GM23338 (cell line): Measurements from ENCODE around the gene CAMTA1.

Source experiments
- CREB1 ChIP-seq: fragments of 250-450 bp; sonication (Bioruptor Pico); IDR thresholded peaks from 2 replicates; pipeline ENCODE4 v1.5.0; 2020; ENCODE audit warnings: low read depth, mild to moderate bottlenecking, moderate library complexity
- EZH2 ChIP-seq: fragments of 200-600 bp; sonication (generic); IDR thresholded peaks from one replicate; pipeline ENCODE4 v1.8.0; 2017; ENCODE audit warnings: antibody characterized with exemption, mild to moderate bottlenecking, low read depth; ENCODE audit not compliant: unreplicated experiment
- NANOG ChIP-seq: IDR thresholded peaks from 2 replicates; pipeline ENCODE4 v1.6.1; 2016; ENCODE audit warnings: antibody characterized with exemption, borderline replicate concordance
- POLR2AphosphoS5 ChIP-seq: IDR thresholded peaks from 2 replicates; pipeline ENCODE4 v1.6.1; 2016; ENCODE audit warnings: antibody characterized with exemption, low read depth
- ZNF331 ChIP-seq: fragments of 250-450 bp; sonication (Bioruptor Pico); IDR thresholded peaks from 2 replicates; pipeline ENCODE4 v1.5.0; 2020; ENCODE audit warnings: low read depth, mild to moderate bottlenecking, moderate library complexity
- TF ChIP-seq, protein P1 (sequence below), 2 experiments: fragments of 200-600 bp in 1 of 2; sonication (generic) in 1 of 2; conservative IDR thresholded peaks; 2 replicates each; pipeline versions ENCODE4 v1.5.1 to v1.6.1; 2016 to 2017; ENCODE audit warnings: antibody characterized with exemption in 2 of 2, low read depth in 2 of 2, mild to moderate bottlenecking in 2 of 2, moderate library complexity in 1 of 2

- TF ChIP-seq, protein P1, sequence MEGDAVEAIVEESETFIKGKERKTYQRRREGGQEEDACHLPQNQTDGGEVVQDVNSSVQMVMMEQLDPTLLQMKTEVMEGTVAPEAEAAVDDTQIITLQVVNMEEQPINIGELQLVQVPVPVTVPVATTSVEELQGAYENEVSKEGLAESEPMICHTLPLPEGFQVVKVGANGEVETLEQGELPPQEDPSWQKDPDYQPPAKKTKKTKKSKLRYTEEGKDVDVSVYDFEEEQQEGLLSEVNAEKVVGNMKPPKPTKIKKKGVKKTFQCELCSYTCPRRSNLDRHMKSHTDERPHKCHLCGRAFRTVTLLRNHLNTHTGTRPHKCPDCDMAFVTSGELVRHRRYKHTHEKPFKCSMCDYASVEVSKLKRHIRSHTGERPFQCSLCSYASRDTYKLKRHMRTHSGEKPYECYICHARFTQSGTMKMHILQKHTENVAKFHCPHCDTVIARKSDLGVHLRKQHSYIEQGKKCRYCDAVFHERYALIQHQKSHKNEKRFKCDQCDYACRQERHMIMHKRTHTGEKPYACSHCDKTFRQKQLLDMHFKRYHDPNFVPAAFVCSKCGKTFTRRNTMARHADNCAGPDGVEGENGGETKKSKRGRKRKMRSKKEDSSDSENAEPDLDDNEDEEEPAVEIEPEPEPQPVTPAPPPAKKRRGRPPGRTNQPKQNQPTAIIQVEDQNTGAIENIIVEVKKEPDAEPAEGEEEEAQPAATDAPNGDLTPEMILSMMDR (conservative IDR thresholded peaks at IDR 0.05; ENCODE audit: low read depth in 2 of 2) = no peak
- TF ChIP-seq NANOG (no peak), EZH2 (no peak), POLR2AphosphoS5 (no peak), CREB1 (CRISPR knock-in tag) (no peak), ZNF331 (no peak)
Measured at GRCh38 chr1:7048395-7048794, 263.1 kb downstream of the CAMTA1 start.
